Glomerular endothelial cell (primary cell): ENCODE measurements around the gene MGMT. TPM values are rescaled to one million over a fixed set of nuclear protein-coding genes. Genes with fewer than 3 reads are reported as not detected.

Source experiments
- DNase-seq: peaks from one replicate; pipeline ENCODE4 v3.0.0-alpha.2; 2011; ENCODE audit warnings: low read depth, low spot score; ENCODE audit errors: extremely low read depth
- total RNA-seq: library from RNA; depleted of rRNA; stranded (reverse); fragments of >200 nt; gene quantifications from 2 replicates; pipeline ENCODE4 v1.2.3, GENCODE V29; 2015

Gene MGMT
- total RNA-seq, 1 donor from 2014 or later: 26.5 TPM

DNA sequence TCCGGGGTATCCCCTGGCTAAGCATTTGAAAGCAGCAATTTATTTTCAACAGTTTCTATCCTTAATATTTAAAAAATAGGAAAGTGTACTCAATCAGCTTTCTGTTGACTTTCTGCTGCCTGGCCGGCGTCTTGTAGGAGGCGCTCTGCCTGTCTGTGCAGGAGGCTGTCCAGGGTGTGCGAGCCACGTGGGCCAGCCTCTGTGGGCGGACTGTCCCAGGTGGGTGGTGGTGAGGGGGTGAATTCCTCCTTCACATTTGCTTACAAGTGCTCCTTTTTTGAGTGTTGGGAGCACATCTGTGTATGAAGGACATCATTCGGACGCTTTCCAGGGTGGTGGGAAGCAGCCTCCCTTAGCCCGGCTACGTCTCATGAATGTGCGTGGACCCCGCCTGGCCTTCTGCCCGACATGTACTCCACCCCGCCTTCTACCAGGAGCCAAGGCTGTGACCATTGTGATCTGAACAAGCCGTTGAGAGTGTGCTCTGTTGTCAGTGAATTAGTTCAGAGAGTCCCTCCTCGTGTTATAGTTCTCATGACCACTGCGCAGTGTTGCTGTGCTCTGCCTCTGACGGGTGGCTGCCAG lies 114.9 kb downstream of the MGMT start:
- no peak for DNase-seq

DNA sequence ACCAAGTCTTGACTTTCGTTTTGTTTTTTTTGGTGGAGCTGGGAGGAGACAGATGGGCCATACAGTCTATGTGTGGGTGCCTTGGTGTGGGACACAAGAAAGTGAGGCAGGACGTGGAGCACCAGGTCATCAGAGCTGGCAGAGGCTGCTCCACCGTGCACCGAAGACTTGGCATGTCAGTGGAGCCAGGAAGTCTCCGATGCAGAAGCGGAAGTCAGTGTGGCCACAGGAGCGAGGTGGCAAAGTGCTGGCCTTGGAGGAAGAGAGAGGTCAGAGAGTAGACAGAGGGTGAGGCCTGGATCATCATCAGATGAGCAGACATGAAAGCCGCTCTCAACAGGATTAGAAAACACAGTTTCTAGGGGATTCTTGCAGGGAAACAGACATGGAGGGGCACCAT lies 116.8 kb downstream of the MGMT start:
- no peak for DNase-seq

DNA sequence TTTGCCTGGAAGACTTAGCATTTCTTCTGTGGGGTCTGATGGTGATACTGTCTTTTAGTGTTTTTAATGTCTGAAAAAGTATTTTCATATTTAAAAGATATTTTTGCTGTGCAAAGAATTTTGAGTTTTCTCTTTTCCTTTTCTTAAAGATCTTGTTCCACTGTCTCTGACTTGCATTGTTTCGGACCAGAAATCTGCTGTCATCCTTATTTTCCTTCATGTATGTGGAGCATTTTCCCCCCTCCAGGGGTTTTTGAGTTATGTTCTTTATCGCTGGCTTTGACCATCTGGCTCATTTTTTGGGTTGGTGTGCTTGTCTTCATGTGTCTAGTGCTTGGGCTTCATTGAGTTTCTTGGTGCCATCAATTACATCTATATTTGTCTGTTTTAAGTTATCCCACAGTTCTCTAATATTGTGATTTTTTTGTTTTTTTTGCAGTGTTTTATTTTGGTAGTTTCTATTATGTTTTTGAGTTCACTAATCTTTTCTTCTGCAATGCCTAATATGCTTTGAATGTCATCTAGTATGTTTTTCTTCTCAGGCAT lies 119.9 kb downstream of the MGMT start:
- DNase-seq: no peak

DNA sequence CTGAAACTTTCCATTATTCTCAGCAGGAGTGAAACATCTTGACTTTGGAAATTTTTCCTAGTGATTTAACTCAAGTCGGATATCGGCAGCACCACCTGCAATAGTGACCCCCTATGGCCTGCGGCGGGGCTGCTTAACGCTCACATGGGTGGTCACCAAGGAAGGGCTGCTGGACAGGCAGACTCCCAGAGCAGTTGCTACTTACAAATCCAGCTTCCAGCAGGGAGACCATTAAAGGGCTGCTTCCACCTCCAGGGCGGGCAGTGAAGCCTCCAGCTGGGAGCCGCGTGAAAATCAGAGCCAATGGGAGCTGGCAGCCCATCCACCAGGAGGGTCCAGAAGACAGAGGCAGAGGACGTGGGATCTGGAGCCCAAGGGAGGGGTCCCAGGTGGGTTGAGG lies 122.5 kb downstream of the MGMT start:
- no peak for DNase-seq

DNA sequence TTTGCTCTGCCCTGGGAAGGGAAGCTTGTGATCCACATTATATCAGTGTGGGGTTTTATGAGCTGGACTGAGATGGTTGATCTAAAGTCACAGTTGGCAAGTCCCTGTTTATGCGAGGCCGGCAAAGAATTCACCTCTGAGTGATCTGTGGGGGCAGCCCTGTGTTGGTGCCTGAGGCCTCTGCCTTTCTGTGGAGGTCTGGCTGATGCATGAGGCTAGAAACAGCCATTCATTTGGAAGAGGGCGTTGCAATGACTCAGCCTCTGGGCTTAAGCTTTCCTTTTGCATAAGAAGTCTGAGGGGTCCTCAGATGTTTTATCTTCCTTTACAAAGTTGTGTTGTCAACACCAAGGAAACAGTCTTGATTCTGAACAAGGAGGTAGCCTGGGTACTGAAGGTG lies 126.9 kb downstream of the MGMT start:
- no peak for DNase-seq

DNA sequence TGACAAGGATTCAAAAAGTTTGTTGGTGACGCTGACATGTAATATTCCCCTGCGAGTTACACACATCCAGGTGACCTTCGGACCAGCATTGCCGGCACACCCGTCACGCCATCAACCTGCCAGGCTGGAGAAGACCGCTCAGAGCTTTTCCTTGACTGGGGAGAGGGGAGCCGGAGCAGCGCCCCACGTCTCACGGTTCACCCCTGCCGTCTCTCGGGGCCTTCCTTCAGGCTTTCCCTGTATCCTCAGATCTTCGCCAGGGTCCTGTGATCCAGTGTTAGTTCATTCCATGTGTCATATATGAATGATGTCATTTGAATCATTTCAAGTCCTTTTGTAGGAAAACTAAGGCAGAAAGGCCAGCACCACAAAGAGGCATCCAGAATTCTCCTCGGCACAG lies 127.8 kb downstream of the MGMT start:
- DNase-seq: no peak

DNA sequence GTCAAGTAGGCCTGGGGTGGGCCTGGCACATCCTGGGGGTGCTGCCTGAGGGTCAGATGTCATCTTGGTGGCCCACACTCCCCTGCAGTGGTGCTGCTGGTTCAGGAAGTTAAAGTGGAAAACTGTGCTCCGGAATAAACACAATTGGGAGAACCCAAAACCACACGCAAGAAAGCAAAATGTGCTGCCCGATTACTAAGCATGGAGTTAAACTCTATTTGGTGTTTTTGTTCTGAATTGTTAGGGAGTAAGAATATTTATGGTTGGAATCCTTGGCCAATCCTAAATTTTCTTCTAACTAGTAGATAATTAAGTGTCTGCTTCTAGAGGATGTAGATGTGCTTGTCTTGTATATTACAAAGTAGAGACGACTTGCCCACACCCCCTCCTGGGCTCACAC lies 131.4 kb downstream of the MGMT start:
- no peak for DNase-seq

DNA sequence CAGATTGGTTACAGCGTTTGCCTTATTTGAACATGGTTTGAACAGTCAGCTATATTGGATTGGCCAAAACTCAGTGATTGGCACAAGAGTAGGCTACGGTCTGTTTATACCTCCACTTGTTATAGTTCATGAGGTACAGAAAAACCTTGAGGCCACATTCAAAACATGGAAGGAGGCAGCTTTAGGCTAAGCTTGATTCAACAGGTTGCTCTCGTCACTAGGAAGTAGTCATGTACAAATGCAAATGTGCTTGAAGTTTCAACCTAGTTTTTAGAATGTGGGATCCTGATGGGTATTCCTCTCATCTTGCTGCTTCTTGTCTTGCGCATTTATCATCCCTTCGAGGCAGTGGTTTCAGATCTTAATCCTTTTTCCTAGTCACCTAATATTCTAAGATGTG lies 132.1 kb downstream of the MGMT start:
- DNase-seq: no peak

DNA sequence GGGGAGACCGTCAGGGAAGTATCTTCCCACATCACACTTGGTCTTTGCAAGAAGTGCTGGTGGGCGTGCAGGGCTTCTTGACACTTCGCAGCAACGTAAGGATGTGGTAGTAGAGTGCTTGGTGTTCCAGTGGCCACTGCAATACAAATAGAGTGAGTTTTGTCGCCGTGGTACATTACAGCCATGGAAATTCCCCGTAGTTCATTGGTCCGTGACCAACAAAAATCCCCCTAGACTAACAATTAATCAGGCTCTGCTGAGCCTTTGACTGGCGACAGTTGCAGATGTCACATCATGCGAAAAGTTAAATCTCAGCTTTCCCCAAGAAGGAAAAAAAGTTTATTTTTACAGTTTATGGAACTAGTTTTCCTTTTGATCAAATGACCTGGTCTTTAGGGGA lies 134.7 kb downstream of the MGMT start:
- no peak for DNase-seq

DNA sequence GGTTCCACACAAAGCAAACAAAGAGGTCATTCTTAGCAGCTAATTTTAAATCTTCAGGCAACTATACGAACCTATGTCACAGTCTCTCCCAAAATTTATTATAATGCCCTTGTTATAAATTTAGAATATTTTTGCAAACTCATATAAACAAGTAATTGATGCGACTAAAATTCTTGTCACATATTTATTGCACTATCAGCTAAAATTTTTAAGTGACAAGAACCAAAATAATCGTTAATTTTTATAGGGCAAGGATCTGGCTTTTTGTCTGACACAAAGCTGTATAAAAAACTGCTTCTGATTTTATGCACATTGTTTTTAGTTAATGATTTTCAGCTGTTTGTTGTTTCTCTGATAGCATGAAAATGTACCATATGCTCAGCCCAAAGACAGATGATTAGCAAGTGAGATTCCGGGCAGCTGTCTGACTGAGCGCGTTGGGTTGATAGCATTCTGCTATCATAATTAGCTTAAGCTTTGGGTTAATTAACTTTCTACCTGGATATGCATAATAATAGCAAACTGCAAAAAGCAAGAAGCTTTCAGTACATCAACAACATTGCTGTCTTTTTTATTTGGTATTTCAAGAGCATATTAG lies 136.0 kb downstream of the MGMT start:
- DNase-seq: no peak

DNA sequence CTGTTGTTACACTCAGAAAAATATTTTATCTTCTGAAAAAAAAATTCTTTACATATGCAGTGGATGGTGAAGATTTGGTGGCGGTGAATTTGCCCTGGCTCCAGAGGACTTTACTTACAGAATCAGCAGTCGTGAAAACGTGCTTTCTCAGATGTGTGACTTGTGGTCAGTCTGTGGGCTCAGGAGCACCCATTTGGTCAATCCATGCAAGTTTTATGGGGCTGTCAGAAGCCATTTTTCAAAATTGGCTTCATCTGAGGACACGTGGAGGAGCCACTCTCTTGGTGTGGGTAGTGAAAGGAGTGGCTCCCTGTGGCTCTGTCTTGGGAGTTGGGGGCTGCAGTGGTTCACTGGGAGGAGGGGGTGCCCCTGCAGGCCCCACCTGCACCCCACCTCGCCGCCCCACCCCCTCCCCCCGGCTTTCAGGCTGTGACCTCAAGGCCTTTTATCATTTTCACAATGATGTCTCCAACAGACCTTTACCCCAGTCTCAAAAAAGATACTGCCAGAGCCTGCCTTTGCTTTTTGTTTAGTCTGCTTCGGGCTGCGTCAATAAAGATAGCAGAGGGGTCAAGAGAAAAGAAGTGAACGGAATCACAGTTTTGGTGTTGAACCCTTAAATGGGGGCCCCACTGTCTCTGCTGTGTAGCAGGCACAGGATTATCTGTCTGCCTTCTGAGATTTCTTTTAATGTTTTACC lies 137.4 kb downstream of the MGMT start:
- no peak for DNase-seq

DNA sequence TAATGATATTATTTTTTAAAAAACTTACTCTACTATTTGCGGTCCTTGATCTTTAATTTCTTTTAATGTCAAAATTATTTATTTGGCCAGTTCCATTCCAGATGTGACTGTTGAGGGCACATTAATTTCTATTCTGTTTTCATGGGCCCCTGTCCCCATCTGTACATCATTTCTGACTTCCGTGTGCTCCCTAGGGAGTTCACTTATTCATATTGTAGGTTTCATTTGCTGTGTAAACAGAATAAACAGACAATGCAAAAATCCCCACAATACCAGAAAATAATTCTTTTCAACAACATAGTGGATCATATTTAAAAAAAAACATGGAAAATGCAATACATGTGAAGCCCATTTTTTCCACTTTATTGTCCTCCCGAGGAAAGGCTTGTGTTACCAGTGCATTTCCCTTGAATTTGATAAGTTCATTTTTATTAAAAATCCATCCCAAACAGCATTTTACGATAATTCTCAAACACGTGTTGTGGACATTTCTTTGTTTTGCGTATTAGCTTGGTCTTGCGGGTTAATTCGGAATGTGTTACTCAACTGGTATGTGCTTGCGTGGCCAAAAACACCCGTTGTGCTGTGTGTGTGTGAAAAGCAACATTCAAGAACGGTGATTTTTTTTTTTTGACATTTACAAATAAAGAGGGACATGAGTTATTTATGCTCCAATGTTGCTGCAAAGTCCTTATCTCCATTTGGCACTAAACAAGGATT lies 138.4 kb downstream of the MGMT start:
- no peak for DNase-seq

DNA sequence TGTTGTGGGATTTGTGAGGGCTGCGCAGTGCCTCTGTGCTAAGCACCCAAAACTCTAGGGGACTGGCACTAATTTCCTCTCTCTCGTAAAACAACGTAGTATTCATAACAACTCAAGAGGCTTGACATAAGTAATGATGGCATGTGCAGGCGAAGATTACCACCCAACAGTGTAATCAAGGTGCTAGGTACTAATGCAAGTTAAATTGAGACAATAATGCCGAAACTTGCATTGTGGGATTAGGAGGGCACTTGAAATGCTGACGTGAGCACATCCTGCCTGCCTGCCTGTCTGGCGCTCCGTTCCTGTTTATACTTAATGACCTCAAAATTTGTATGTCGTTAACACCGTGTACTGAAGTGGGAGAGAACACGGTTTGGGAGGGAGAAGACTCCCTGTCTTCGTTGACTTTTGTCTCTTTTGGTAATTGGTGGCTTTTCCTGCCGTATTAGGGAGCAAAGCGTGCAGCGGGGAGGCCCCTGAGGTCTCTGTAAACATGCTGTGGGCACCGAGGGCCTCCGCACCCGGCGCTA lies 139.0 kb downstream of the MGMT start:
- no peak for DNase-seq

DNA sequence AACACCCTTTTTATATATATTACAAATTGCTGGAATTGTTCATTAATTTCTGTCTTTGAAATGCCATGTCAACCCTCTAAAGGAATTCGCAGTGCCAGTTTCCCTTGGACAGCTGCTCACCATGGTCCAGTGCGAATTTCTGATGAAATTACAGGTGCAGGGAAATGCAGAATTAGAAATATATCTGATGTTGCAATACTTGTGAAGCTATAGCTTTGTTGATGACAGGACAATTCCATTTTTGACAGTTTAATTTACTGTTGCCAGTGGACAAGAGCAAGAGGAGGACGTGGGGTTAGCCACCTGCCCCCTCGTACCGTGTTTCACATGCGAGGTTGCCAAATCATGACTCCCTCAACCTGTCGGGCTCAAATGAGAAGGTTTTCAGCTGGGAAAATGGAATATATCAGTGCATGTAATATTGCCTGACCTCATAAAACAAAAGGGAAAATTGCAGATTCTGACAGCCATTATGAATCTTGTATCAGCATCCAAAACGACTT lies 140.6 kb downstream of the MGMT start:
- no peak for DNase-seq

DNA sequence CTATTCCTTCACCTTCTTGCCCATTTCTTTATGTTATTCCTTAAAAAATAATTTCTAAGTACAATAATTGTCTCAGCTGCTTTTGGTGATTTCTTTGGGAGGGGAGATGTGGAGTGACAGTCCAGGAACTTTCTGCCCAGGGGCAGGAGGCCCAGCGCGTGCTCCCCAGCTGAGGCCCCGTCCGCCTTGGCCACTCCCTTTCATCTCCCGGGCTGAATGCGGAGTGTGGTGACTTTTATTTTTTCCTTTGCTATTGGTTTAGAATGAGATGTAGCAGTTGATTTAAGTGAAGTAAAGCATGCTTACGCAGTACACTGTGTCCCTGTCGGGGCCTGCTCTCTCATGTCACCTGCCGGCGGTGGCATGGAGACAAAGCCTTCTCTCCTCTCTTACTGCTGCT lies 141.6 kb downstream of the MGMT start:
- DNase-seq: no peak

DNA sequence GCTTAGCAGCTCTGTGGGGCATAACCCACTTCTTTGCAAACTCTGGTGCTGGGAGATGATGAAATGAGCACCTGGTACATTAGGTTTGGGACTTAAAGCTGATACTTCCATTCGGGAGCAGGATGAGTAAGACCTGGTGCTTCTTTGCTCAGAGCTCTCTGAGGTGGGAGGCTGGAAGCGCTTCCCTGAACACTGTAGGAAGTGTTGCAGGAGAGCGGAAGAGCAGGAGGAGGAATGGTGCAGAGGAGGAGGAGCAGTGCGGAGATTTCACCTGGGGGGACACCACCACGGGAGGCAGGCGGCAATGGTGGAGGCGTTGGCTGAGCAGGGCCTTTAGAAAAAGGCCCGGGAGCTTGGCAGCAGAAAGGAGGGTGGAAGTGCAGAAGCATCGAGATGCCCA lies 142.5 kb downstream of the MGMT start:
- no peak for DNase-seq

DNA sequence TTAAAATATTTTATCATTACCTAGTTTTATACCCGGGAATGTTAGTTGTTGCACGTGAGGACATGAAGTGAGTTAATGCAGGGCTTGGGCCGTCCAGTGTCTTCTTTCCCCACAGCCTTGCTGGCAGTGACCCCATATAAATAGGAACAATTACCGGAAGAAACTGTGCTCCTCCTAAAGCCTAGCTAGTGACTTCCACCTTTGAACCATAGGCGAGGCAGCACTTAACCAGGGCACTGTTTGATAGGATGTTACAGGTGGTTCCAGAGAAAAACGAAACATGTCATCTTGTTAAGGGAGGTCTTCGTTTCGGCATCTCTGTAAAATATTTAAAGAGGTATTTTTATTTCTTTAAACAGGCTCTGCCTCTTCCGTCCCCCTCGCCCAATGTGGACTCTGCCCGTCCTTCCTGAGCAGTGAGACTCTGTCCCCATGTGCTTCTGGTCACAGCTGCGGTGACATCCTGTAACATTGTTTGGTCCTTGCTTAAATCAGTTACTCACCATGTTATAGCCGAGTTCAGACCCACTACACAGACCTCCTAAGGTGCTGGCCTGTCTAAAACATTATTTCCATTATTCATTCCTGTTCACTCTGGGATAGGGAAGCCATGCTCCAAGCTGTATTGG lies 145.6 kb downstream of the MGMT start:
- no peak for DNase-seq

DNA sequence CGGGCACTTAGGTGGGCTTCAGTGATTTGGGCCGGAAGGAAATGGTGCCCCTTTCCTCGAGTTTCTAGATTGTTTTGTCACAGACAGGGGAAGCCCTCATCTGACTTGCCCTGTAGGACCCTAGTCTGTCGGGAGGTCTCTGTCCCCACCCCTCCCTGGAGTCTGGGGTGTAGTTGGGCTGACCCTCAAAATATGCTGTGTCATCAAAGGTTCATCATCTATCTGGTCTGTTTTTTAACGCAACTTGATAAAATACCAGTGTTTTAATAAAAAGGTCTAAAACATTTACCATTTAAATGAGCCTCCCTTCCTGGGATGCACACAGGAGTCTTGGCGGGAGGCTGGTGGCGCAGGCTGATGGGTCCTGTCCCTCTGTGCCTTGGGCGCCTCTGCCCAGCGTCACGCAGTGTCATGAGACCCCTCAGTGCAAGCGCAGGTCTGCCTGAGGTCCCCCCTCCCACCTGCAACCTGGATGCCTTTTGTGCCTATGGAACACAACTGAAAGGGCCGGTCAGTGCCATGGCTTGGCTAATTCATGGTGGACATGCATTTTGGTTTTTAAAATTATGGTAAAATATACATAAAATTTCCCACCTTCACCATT lies 146.4 kb downstream of the MGMT start:
- DNase-seq: no peak

DNA sequence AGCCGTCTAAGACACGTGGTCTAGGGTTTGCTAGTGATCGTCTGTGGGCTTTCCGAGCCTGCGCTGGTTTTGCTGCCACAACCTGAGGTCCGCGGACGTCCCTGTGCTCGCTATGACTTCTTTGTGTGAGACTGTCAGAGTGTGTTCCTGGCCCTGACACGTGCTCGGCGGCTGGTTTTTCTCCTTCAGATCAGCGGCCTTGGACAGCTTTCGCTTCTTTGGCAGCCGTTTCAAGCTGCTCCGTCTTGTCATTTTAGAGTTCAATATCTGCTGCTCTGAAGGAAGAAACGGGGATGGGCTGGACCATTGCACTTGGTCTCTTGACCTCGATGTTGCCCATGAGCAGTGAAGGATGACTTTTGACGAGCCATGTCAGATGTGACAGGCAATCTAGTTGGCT lies 147.3 kb downstream of the MGMT start:
- DNase-seq: no peak

DNA sequence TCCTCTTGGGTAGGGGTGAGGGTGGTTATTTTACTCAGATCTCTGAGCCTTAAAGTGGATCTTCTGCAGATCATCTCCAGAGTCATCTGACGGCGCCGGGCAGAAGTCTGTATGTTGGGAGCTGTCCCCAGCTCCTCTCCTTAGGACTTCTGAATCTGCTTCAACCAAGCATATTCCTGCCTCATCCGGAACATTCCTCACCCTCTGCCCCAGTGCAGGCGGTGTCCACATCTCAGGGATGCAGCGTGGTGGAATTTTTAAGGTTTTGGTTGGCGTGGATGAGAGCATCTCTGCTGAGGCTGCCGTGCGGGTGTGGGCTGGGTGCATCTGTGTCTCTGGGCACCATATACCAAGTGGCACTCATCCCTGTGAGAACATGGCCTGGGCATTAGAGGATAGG lies 148.3 kb downstream of the MGMT start:
- no peak for DNase-seq
